ENCODE measurements around the gene HOXD13. TPM values are rescaled to one million over a fixed set of nuclear protein-coding genes. Genes with fewer than 3 reads are reported as not detected.

HOXD13 gene
- total RNA-seq, 1 donor from 2014 or later: not detected

GRCh38 chr2:176099728-176100546 lies 7.4 kb downstream of the HOXD13 start, which contains the start of gene HOXD12:
Gene HOXD12 (plus strand): TSS chr2:176099795. CDS start chr2:176099802, 7 bp downstream.
- Histone ChIP-seq H3K27me3 (ENCODE audit: control insufficient read depth, insufficient read depth, low read length) (peaks cover 66% of the 10 kb centered on the region), H3K4me3 (ENCODE audit: low read depth, low read length) (no peak within 1 kb of the TSS), H3K36me3 (ENCODE audit: control insufficient read depth, insufficient read depth, low read length) (no peaks in the 10 kb centered on the region)
- TF ChIP-seq CTCF (IDR thresholded peaks at IDR 0.05; ENCODE audit: insufficient read depth, low read length, poor library complexity, severe bottlenecking): no peak
- no peak for DNase-seq (ENCODE audit: low read depth)

GRCh38 chr2:176100547-176101140 lies 8.1 kb downstream of the HOXD13 start:
- H3K27me3 ChIP-seq (ENCODE audit: control insufficient read depth, insufficient read depth, low read length): peaks cover 61% of the 10 kb centered on the region
- no peak overlapping the region for H3K4me3 ChIP-seq (ENCODE audit: low read depth, low read length)
- TF ChIP-seq CTCF (IDR thresholded peaks at IDR 0.05; ENCODE audit: insufficient read depth, low read length, poor library complexity, severe bottlenecking): no peak

GRCh38 chr2:176101216-176101830 lies 8.8 kb downstream of the HOXD13 start:
- Histone ChIP-seq H3K36me3 (ENCODE audit: control insufficient read depth, insufficient read depth, low read length) (no peaks in the 10 kb centered on the region), H3K4me3 (ENCODE audit: low read depth, low read length) (no peak overlapping the region), H3K27me3 (ENCODE audit: control insufficient read depth, insufficient read depth, low read length) (peaks cover 59% of the 10 kb centered on the region)
- no peak for DNase-seq (ENCODE audit: low read depth)
- TF ChIP-seq CTCF (IDR thresholded peaks at IDR 0.05; ENCODE audit: insufficient read depth, low read length, poor library complexity, severe bottlenecking): no peak

More at GRCh38 chr2:176100547-176101140, 8.1 kb downstream of the HOXD13 start:
- no peak for DNase-seq (ENCODE audit: low read depth)
- H3K36me3 ChIP-seq (ENCODE audit: control insufficient read depth, insufficient read depth, low read length): no peaks in the 10 kb centered on the region

- DNase-seq (ENCODE audit: low read depth): no peak
- H3K27me3 ChIP-seq (ENCODE audit: control insufficient read depth, insufficient read depth, low read length): peaks cover 54% of the 10 kb centered on the region
- H3K36me3 ChIP-seq (ENCODE audit: control insufficient read depth, insufficient read depth, low read length): no peaks in the 10 kb centered on the region
- no peak for TF ChIP-seq CTCF (IDR thresholded peaks at IDR 0.05; ENCODE audit: insufficient read depth, low read length, poor library complexity, severe bottlenecking)
- no peak overlapping the region for H3K4me3 ChIP-seq (ENCODE audit: low read depth, low read length)
Measured at GRCh38 chr2:176101842-176102241, 9.3 kb downstream of the HOXD13 start.

- H3K36me3 ChIP-seq (ENCODE audit: control insufficient read depth, insufficient read depth, low read length): no peaks in the 10 kb centered on the region
- DNase-seq (ENCODE audit: low read depth): no peak
- peaks cover 51% of the 10 kb centered on the region for H3K27me3 ChIP-seq (ENCODE audit: control insufficient read depth, insufficient read depth, low read length)
- H3K4me3 ChIP-seq (ENCODE audit: low read depth, low read length): no peak overlapping the region
- no peak for TF ChIP-seq CTCF (IDR thresholded peaks at IDR 0.05; ENCODE audit: insufficient read depth, low read length, poor library complexity, severe bottlenecking)
Measured at GRCh38 chr2:176102309-176102866, 9.9 kb downstream of the HOXD13 start.
